ENCODE data around the gene PIGP. TPM values are rescaled to one million over a fixed set of nuclear protein-coding genes. Genes with fewer than 3 reads are reported as not detected.

PIGP gene
- total RNA-seq, 2 donors from 2014 or later, result 18.0 to 54.5 TPM

- no peaks in the 10 kb centered on the region for H3K9me3 ChIP-seq
Measured at GRCh38 chr21:37032293-37032692, 40.6 kb downstream of the PIGP start.

DNA sequence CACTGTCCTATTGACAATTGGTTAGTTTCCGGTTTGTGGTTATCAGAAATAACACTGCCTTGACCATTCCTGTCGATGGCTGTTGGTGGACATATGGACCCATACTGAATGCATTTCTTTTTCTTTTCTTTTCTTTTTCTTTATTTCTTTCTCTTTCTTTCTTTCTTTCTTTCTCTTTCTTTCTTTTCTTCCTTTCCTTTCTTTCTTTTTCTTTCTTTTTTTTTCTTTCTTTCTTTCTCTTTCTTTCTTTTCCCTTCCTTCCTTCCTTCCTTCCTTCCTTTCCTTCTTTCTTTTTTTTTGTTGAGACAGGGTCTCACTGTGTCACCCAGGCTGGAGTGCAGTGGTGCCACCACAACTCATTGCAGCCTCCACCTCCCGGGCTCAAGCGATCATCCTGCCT is 42.0 kb downstream of the PIGP start:
- intact Hi-C loops (cut with DNase I), result no loop called here
- TF ChIP-seq POLR2AphosphoS5 (IDR thresholded peaks at IDR 0.05), result no peak
- no peak for TF ChIP-seq POLR2A (IDR thresholded peaks at IDR 0.05)
- TF ChIP-seq CTCF (IDR thresholded peaks at IDR 0.05), result no peak
- Histone ChIP-seq H3K9me3 (no peaks in the 10 kb centered on the region), H3K4me3 (no peak overlapping the region), H3K4me1 (replicated peaks) (no peaks in the 10 kb centered on the region), H3K27me3 (replicated peaks; ENCODE audit: insufficient read depth) (no peaks in the 10 kb centered on the region), H3K36me3 (no peaks in the 10 kb centered on the region), H3K27ac (no peak overlapping the region)
- DNase-seq (ENCODE audit: low spot score), result no peak
- WGBS, result 92% methylated on average over 4 of the region's 4 CpGs

More at GRCh38 chr21:37032293-37032692, 40.6 kb downstream of the PIGP start:
- Histone ChIP-seq H3K27me3 (replicated peaks; ENCODE audit: insufficient read depth) (no peaks in the 10 kb centered on the region), H3K36me3 (no peaks in the 10 kb centered on the region), H3K4me3 (no peak overlapping the region), H3K4me1 (replicated peaks) (no peaks in the 10 kb centered on the region), H3K27ac (no peak overlapping the region)
- TF ChIP-seq CTCF (IDR thresholded peaks at IDR 0.05) (no peak), POLR2AphosphoS5 (IDR thresholded peaks at IDR 0.05) (no peak), POLR2A (IDR thresholded peaks at IDR 0.05) (no peak)
- no peak for DNase-seq (ENCODE audit: low spot score)
- 78% methylated on average over 5 of the region's 5 CpGs for WGBS
- intact Hi-C loops (cut with DNase I), result no loop called here

DNA sequence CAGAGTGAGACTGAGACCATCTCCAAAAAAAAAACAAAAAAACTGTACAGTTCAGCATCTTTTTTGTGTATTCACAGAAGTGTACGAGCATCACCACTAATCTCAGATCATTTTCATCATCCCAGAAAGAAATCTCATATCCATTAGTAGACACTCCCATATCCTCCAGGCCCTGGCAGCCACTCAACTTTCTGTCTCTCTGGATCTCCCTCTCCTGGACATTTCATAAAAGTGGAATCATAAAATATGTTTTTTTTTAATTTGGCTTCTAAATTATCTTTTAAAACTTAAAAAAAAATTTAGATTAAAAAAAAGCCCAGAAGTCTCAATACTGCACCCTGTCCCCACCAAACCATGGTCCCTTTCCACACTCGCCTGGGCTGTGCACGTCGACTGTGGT is 44.3 kb downstream of the PIGP start:
- intact Hi-C loops (cut with DNase I), result no loop called here
- DNase-seq (ENCODE audit: low spot score), result no peak
- Histone ChIP-seq H3K9me3 (no peaks in the 10 kb centered on the region), H3K4me3 (no peak overlapping the region), H3K4me1 (replicated peaks) (no peaks in the 10 kb centered on the region), H3K27ac (no peak overlapping the region), H3K27me3 (replicated peaks; ENCODE audit: insufficient read depth) (no peaks in the 10 kb centered on the region), H3K36me3 (no peaks in the 10 kb centered on the region)
- 85% methylated on average over 4 of the region's 4 CpGs for WGBS
- no peak for TF ChIP-seq CTCF (IDR thresholded peaks at IDR 0.05)
- no peak for TF ChIP-seq POLR2AphosphoS5 (IDR thresholded peaks at IDR 0.05)
- no peak for TF ChIP-seq POLR2A (IDR thresholded peaks at IDR 0.05)

DNA sequence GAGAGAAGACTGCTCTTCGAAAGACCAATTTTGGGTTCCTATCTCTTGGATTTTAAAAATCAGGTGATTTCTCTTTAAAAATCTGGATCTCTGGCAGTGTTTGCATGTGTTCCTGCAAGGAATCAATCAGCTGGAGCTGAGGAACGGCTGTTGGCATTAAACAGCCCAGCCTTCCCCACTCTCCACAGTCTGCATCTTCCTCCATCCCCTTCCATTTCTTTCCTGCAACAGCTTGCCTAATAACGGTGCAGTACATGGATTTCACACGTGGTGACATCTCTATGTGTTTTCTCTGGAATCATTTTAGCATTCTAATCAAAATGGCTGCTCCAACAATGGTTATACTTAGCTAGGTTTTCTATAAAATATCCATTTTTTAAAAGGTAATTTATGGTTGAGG is 46.4 kb downstream of the PIGP start:
- intact Hi-C loops (cut with DNase I), result no loop called here
- H3K27ac ChIP-seq, result no peak overlapping the region
- no peaks in the 10 kb centered on the region for H3K4me1 ChIP-seq (replicated peaks)
- DNase-seq (ENCODE audit: low spot score), result no peak
- no peaks in the 10 kb centered on the region for H3K36me3 ChIP-seq
- no peak overlapping the region for H3K4me3 ChIP-seq
- H3K27me3 ChIP-seq (replicated peaks; ENCODE audit: insufficient read depth), result no peaks in the 10 kb centered on the region
- H3K9me3 ChIP-seq, result no peaks in the 10 kb centered on the region
- TF ChIP-seq CTCF (IDR thresholded peaks at IDR 0.05), result no peak
- no peak for TF ChIP-seq POLR2AphosphoS5 (IDR thresholded peaks at IDR 0.05)
- no peak for TF ChIP-seq POLR2A (IDR thresholded peaks at IDR 0.05)
- 30% methylated on average over 4 of the region's 4 CpGs for WGBS

DNA sequence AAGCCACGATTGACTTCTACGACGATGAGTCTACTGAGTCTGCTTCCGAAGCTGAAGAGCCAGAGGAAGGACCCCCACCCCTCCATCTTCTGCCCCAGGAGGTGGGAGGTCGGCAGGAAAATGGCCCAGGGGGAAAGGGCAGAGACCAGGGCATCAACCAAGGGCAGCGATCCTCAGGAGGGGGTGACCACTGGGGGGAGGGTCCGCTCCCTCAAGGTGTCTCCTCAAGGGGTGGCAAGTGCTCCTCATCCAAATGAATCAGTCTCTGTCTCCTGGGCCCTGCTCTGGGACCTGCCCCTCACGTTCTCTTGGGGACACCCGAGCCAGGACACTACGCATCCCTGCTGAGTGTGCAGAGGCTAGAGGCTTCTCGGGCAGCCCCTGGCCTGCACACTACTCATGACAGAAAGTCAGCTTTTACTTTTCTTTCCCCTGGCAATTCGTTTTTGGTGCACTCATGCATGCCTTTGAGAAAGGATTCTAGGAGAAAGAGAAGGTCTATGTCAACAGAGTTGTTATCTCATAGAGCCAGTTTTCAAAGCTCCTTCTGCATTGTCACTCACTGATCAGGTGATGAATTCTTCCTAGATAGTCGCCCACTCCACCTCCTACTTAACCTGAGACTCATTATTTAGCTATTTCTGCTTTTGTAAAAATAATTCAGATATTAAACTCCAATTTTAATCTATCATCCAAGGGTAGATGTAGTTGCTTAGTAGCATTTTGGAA is 54.8 kb downstream of the PIGP start:
- Histone ChIP-seq H3K4me1 (replicated peaks) (no peaks in the 10 kb centered on the region), H3K4me3 (no peak overlapping the region), H3K27me3 (replicated peaks; ENCODE audit: insufficient read depth) (no peaks in the 10 kb centered on the region), H3K27ac (no peak overlapping the region), H3K9me3 (no peaks in the 10 kb centered on the region), H3K36me3 (no peaks in the 10 kb centered on the region)
- 81% methylated on average over 13 of the region's 13 CpGs for WGBS
- intact Hi-C loops (cut with DNase I), result loop anchor here (10.0 kb wide), 1 partner anchor 513 kb away; no protein-coding TSS in a partner anchor
- DNase-seq (ENCODE audit: low spot score), result no peak
- TF ChIP-seq CTCF (IDR thresholded peaks at IDR 0.05), result no peak
- TF ChIP-seq POLR2AphosphoS5 (IDR thresholded peaks at IDR 0.05), result no peak
- TF ChIP-seq POLR2A (IDR thresholded peaks at IDR 0.05), result no peak

All from prostate gland (tissue), 2 donors.